Peyer's patch (tissue), 4 donors: ENCODE data around the gene ZNF816. TPM values are rescaled to one million over a fixed set of nuclear protein-coding genes. Genes with fewer than 3 reads are reported as not detected.

Experiments
- DNase-seq, 3 donors: peaks; one replicate each; pipeline ENCODE4 v3.0.0-alpha.2; 2017 to 2019
- H3K27ac ChIP-seq, 4 donors: fragments of 200-600 bp; sonication (generic); one replicate each; pipeline ENCODE4 v1.5.1; 2016 to 2019
- H3K27me3 ChIP-seq, 2 donors: fragments of 200-600 bp; sonication (generic); one replicate each; pipeline ENCODE4 v1.5.1; 2019
- H3K36me3 ChIP-seq, 3 donors: fragments of 200-600 bp; sonication (generic); one replicate each; pipeline ENCODE4 v1.5.1; 2016 to 2019
- H3K4me1 ChIP-seq, 4 donors: fragments of 200-600 bp; sonication (generic); one replicate each; pipeline ENCODE4 v1.5.1; 2016 to 2019
- H3K4me3 ChIP-seq, 4 donors: fragments of 200-600 bp; sonication (generic); 1 replicate in 3 of 4; 2 replicates in 1 of 4; pipeline ENCODE4 v1.5.1; 2016 to 2019; ENCODE audit warnings: mild to moderate bottlenecking in 1 of 4
- H3K9me3 ChIP-seq, 4 donors: fragments of 200-600 bp; sonication (generic); one replicate each; pipeline ENCODE4 v1.5.1; 2016 to 2019; ENCODE audit warnings: mild to moderate bottlenecking in 1 of 4
- CTCF ChIP-seq, 6 experiments: fragments of 450-650 bp in 4 of 6; fragments of 200-600 bp in 2 of 6; sonication (generic) in 1 of 6; IDR thresholded peaks; one replicate each; pipeline ENCODE4 v1.5.1; 2017 to 2019; ENCODE audit warnings: antibody characterized with exemption in 6 of 6, mild to moderate bottlenecking in 3 of 6, moderate library complexity in 1 of 6
- POLR2A ChIP-seq, 2 donors: fragments of 450-650 bp; IDR thresholded peaks; one replicate each; pipeline ENCODE4 v1.5.1; 2017; ENCODE audit warnings: antibody characterized with exemption in 2 of 2, mild to moderate bottlenecking in 2 of 2, moderate library complexity in 2 of 2
- total RNA-seq, 4 donors: library from RNA; depleted of rRNA; stranded (reverse); fragments of >200 nt; gene quantifications; one replicate each; pipeline ENCODE4 v1.1.0, GENCODE V29; 2016

The ZNF816 gene
- 10 to 100 TPM in 3 of 4 donors, 1 to 10 TPM in 1; 6.1 to 17.4 (median 11.4) TPM for total RNA-seq

- TF ChIP-seq CTCF (IDR thresholded peaks at IDR 0.05) (no peak), POLR2A (IDR thresholded peaks at IDR 0.05) (peak; percentile 38 to 47)
- Histone ChIP-seq H3K4me1 (peaks cover 0 to 13% (median 7%) of the 10 kb centered on the region in 4 donors), H3K36me3 (peaks cover 0 to 19% (median 0%) of the 10 kb centered on the region in 3 donors), H3K27me3 (no peaks in the 10 kb centered on the region), H3K4me3 (peak within 1 kb of the TSS; percentile 44 to 83 (median 66)), H3K27ac (peak within 1 kb of the TSS; percentile 64 to 85 (median 79)), H3K9me3 (peaks cover 0 to 25% (median 12%) of the 10 kb centered on the region in 4 donors)
- DNase-seq, result peak; percentile 99 to 100 (median 99)
These were observed at the start of gene ZNF816 for GRCh38 chr19:52962394-52963246. Gene ZNF816 (minus strand): TSS chr19:52962881. CDS start chr19:52956089, 6,792 bp downstream.

- no peaks in the 10 kb centered on the region for H3K36me3 ChIP-seq
- H3K4me3 ChIP-seq, result no peak overlapping the region
- no peak overlapping the region for H3K27ac ChIP-seq
- TF ChIP-seq CTCF (IDR thresholded peaks at IDR 0.05), result no peak
- no peak for TF ChIP-seq POLR2A (IDR thresholded peaks at IDR 0.05)
- H3K4me1 ChIP-seq, result no peaks in the 10 kb centered on the region
- no peaks in the 10 kb centered on the region for H3K27me3 ChIP-seq
- H3K9me3 ChIP-seq, result peaks cover 0 to 4% (median 0%) of the 10 kb centered on the region in 4 donors
- DNase-seq, result no peak
These were observed 49.3 kb upstream of the ZNF816 start for GRCh38 chr19:53012006-53012405.

GRCh38 chr19:53010494-53010893, 47.8 kb upstream of the ZNF816 start:
- DNase-seq, result no peak
- TF ChIP-seq CTCF (IDR thresholded peaks at IDR 0.05), result no peak
- TF ChIP-seq POLR2A (IDR thresholded peaks at IDR 0.05), result no peak
- Histone ChIP-seq H3K9me3 (no peaks in the 10 kb centered on the region), H3K4me1 (no peaks in the 10 kb centered on the region), H3K36me3 (no peaks in the 10 kb centered on the region), H3K27ac (no peak overlapping the region), H3K27me3 (no peaks in the 10 kb centered on the region), H3K4me3 (no peak overlapping the region)

- no peaks in the 10 kb centered on the region for H3K9me3 ChIP-seq
- TF ChIP-seq POLR2A (IDR thresholded peaks at IDR 0.05) (no peak), CTCF (IDR thresholded peaks at IDR 0.05) (no peak)
- H3K4me1 ChIP-seq, result no peaks in the 10 kb centered on the region
- DNase-seq, result no peak
- no peaks in the 10 kb centered on the region for H3K36me3 ChIP-seq
- H3K27me3 ChIP-seq, result no peaks in the 10 kb centered on the region
- H3K27ac ChIP-seq, result no peak overlapping the region
- H3K4me3 ChIP-seq, result no peak overlapping the region
These were observed 45.5 kb upstream of the ZNF816 start for GRCh38 chr19:53008061-53008778.

- Histone ChIP-seq H3K27me3 (no peaks in the 10 kb centered on the region), H3K4me3 (no peak overlapping the region), H3K9me3 (no peaks in the 10 kb centered on the region), H3K4me1 (no peaks in the 10 kb centered on the region), H3K36me3 (no peaks in the 10 kb centered on the region), H3K27ac (no peak overlapping the region)
- TF ChIP-seq CTCF (IDR thresholded peaks at IDR 0.05) (no peak), POLR2A (IDR thresholded peaks at IDR 0.05) (no peak)
- no peak for DNase-seq
These were observed 44.9 kb upstream of the ZNF816 start for GRCh38 chr19:53007606-53008005.
